GM21528 (cell line): ENCODE data around the gene BRWD1.

Experiments
- ATAC-seq: cut with Tn5 transposase; IDR thresholded peaks from one replicate; pipeline ENCODE4 v1.9.1; 2021; ENCODE audit warnings: mild to moderate bottlenecking, moderate library complexity; ENCODE audit not compliant: unreplicated experiment, low FRiP score

BRWD1 gene

GRCh38 chr21:39208624-39209333, 104.7 kb downstream of the BRWD1 start:
- no peak for ATAC-seq

- ATAC-seq: no peak
These were observed 109.3 kb downstream of the BRWD1 start for GRCh38 chr21:39204134-39204533.

- no peak for ATAC-seq
These were observed 114.6 kb downstream of the BRWD1 start for GRCh38 chr21:39198800-39199199.

GRCh38 chr21:39197448-39198233, 115.8 kb downstream of the BRWD1 start:
- no peak for ATAC-seq

GRCh38 chr21:39196838-39197237, 116.6 kb downstream of the BRWD1 start:
- ATAC-seq: no peak

GRCh38 chr21:39196310-39196709, 117.1 kb downstream of the BRWD1 start:
- no peak for ATAC-seq

GRCh38 chr21:39193380-39193779, 120.1 kb downstream of the BRWD1 start:
- no peak for ATAC-seq

GRCh38 chr21:39189857-39190604, 123.4 kb downstream of the BRWD1 start:
- ATAC-seq: no peak

GRCh38 chr21:39188521-39189139, 124.8 kb downstream of the BRWD1 start:
- no peak for ATAC-seq

- no peak for ATAC-seq
These were observed 126.3 kb downstream of the BRWD1 start for GRCh38 chr21:39187141-39187540.

- ATAC-seq: no peak
These were observed 126.8 kb downstream of the BRWD1 start for GRCh38 chr21:39186676-39187075.

- ATAC-seq: no peak
These were observed 128.3 kb downstream of the BRWD1 start for GRCh38 chr21:39185157-39185556.

GRCh38 chr21:39184050-39184980, 129.1 kb downstream of the BRWD1 start:
- no peak for ATAC-seq

- ATAC-seq: peak; percentile 87
These were observed 130.0 kb downstream of the BRWD1 start, which contains the start of gene PSMG1 for GRCh38 chr21:39183272-39184049. TSS of gene PSMG1 (minus strand) at chr21:39183451. CDS start at chr21:39183385, 66 bp downstream.

- peak; percentile 37 for ATAC-seq
These were observed 130.8 kb downstream of the BRWD1 start for GRCh38 chr21:39182484-39183271.

GRCh38 chr21:39182016-39182415, 131.4 kb downstream of the BRWD1 start:
- ATAC-seq: no peak

- ATAC-seq: no peak
These were observed 132.1 kb downstream of the BRWD1 start for GRCh38 chr21:39181205-39181818.
